ENCODE data around the gene NABP1.

Gene NABP1

GRCh38 chr2:191707542-191707941 is 29.6 kb downstream of the NABP1 start:
- no peak for DNase-seq (ENCODE audit: low spot score)
- H3K9me3 ChIP-seq (replicated peaks in 1 of 2; ENCODE audit: control insufficient read depth in 2 of 2, insufficient read depth in 1 of 2, low read depth in 1 of 2, low read length in 2 of 2): no peaks in the 10 kb centered on the region
- no peak overlapping the region for H3K18ac ChIP-seq (ENCODE audit: low read length)
- H3K4me3 ChIP-seq (ENCODE audit: low read length in 2 of 2): no peak overlapping the region
- no peak overlapping the region for H3K14ac ChIP-seq (ENCODE audit: low read length)
- H3K4me1 ChIP-seq (ENCODE audit: control insufficient read depth in 2 of 2, insufficient read depth in 1 of 2, low read depth in 1 of 2, low read length in 2 of 2): no peaks in the 10 kb centered on the region
- peaks cover 0 to 16% (median 0%) of the 10 kb centered on the region in 3 experiments for H3K27me3 ChIP-seq (ENCODE audit: control insufficient read depth in 3 of 3, insufficient read depth in 3 of 3, low read depth in 1 of 3, low read length in 3 of 3)
- no peak overlapping the region for H3K27ac ChIP-seq (replicated peaks; ENCODE audit: low read length)
- no peak overlapping the region for H2AK5ac ChIP-seq (ENCODE audit: low read depth, low read length)
- H4K8ac ChIP-seq (ENCODE audit: low read depth, low read length): no peak overlapping the region
- H3K4me2 ChIP-seq (ENCODE audit: insufficient read depth, low read length, poor library complexity, severe bottlenecking): no peak overlapping the region
- no peak overlapping the region for H3K4ac ChIP-seq (ENCODE audit: low read length)
- no peak overlapping the region for H2BK15ac ChIP-seq (ENCODE audit: low read length)
- no peak overlapping the region for H2BK120ac ChIP-seq (ENCODE audit: low read depth, low read length)
- no peak overlapping the region for H4K91ac ChIP-seq (ENCODE audit: low read depth, low read length, poor library complexity)
- WGBS, 2 donors (ENCODE audit: extremely low coverage in 2 of 2, insufficient read length in 2 of 2, insufficient replicate concordance in 1 of 2): no CpG with 5 or more reads among the region's 2 CpGs
- no peaks in the 10 kb centered on the region for H3K79me1 ChIP-seq (ENCODE audit: low read depth, low read length)
- H3K36me3 ChIP-seq (replicated peaks in 1 of 2; ENCODE audit: control insufficient read depth in 2 of 2, insufficient read depth in 2 of 2, low read length in 2 of 2): no peaks in the 10 kb centered on the region
- H3K9ac ChIP-seq (ENCODE audit: low read depth, low read length, poor library complexity): no peak overlapping the region
- H2BK12ac ChIP-seq (ENCODE audit: low read length): no peak overlapping the region
- no peak overlapping the region for H3K23ac ChIP-seq (ENCODE audit: low read depth, low read length, poor library complexity)
- no peak overlapping the region for H2BK5ac ChIP-seq (ENCODE audit: low read length)
- no peak overlapping the region for H2AFZ ChIP-seq (ENCODE audit: low read length)

GRCh38 chr2:191710411-191710900 is 32.5 kb downstream of the NABP1 start:
- Histone ChIP-seq H3K27me3 (ENCODE audit: control insufficient read depth in 3 of 3, insufficient read depth in 3 of 3, low read depth in 1 of 3, low read length in 3 of 3) (peaks cover 0 to 7% (median 0%) of the 10 kb centered on the region in 3 experiments), H3K9ac (ENCODE audit: low read depth, low read length, poor library complexity) (no peak overlapping the region), H2BK120ac (ENCODE audit: low read depth, low read length) (no peak overlapping the region), H3K4me1 (ENCODE audit: control insufficient read depth in 2 of 2, insufficient read depth in 1 of 2, low read depth in 1 of 2, low read length in 2 of 2) (peaks cover 0 to 7% of the 10 kb centered on the region in 2 donors), H3K4ac (ENCODE audit: low read length) (no peak overlapping the region), H3K23ac (ENCODE audit: low read depth, low read length, poor library complexity) (no peak overlapping the region), H3K18ac (ENCODE audit: low read length) (no peak overlapping the region), H3K4me2 (ENCODE audit: insufficient read depth, low read length, poor library complexity, severe bottlenecking) (no peak overlapping the region), H3K36me3 (replicated peaks in 1 of 2; ENCODE audit: control insufficient read depth in 2 of 2, insufficient read depth in 2 of 2, low read length in 2 of 2) (no peaks in the 10 kb centered on the region), H3K79me1 (ENCODE audit: low read depth, low read length) (no peaks in the 10 kb centered on the region), H4K91ac (ENCODE audit: low read depth, low read length, poor library complexity) (no peak overlapping the region), H2BK5ac (ENCODE audit: low read length) (no peak overlapping the region), H4K8ac (ENCODE audit: low read depth, low read length) (no peak overlapping the region), H3K27ac (replicated peaks; ENCODE audit: low read length) (no peak overlapping the region), H2AFZ (ENCODE audit: low read length) (no peak overlapping the region), H3K9me3 (replicated peaks in 1 of 2; ENCODE audit: control insufficient read depth in 2 of 2, insufficient read depth in 1 of 2, low read depth in 1 of 2, low read length in 2 of 2) (no peaks in the 10 kb centered on the region), H3K14ac (ENCODE audit: low read length) (no peak overlapping the region), H3K4me3 (ENCODE audit: low read length in 2 of 2) (no peak overlapping the region), H2BK12ac (ENCODE audit: low read length) (no peak overlapping the region), H2BK15ac (ENCODE audit: low read length) (no peak overlapping the region), H2AK5ac (ENCODE audit: low read depth, low read length) (no peak overlapping the region)
- WGBS, 2 donors (ENCODE audit: extremely low coverage in 2 of 2, insufficient read length in 2 of 2, insufficient replicate concordance in 1 of 2): no CpG with 5 or more reads among the region's 1 CpG
- DNase-seq (ENCODE audit: low spot score): no peak

- no peak overlapping the region for H3K4me3 ChIP-seq (ENCODE audit: low read length in 2 of 2)
- no peak overlapping the region for H2AK5ac ChIP-seq (ENCODE audit: low read depth, low read length)
- no peak for DNase-seq (ENCODE audit: low spot score)
- no peak overlapping the region for H3K23ac ChIP-seq (ENCODE audit: low read depth, low read length, poor library complexity)
- no peaks in the 10 kb centered on the region for H3K9me3 ChIP-seq (replicated peaks in 1 of 2; ENCODE audit: control insufficient read depth in 2 of 2, insufficient read depth in 1 of 2, low read depth in 1 of 2, low read length in 2 of 2)
- no peak overlapping the region for H3K4me2 ChIP-seq (ENCODE audit: insufficient read depth, low read length, poor library complexity, severe bottlenecking)
- H4K91ac ChIP-seq (ENCODE audit: low read depth, low read length, poor library complexity): no peak overlapping the region
- H3K27me3 ChIP-seq (ENCODE audit: control insufficient read depth in 3 of 3, insufficient read depth in 3 of 3, low read depth in 1 of 3, low read length in 3 of 3): peaks cover 0 to 6% (median 0%) of the 10 kb centered on the region in 3 experiments
- no peak overlapping the region for H2AFZ ChIP-seq (ENCODE audit: low read length)
- no peak overlapping the region for H4K8ac ChIP-seq (ENCODE audit: low read depth, low read length)
- H2BK12ac ChIP-seq (ENCODE audit: low read length): no peak overlapping the region
- no peak overlapping the region for H2BK120ac ChIP-seq (ENCODE audit: low read depth, low read length)
- peaks cover 1 to 7% of the 10 kb centered on the region in 2 donors for H3K4me1 ChIP-seq (ENCODE audit: control insufficient read depth in 2 of 2, insufficient read depth in 1 of 2, low read depth in 1 of 2, low read length in 2 of 2)
- no peak overlapping the region for H3K14ac ChIP-seq (ENCODE audit: low read length)
- no peak overlapping the region for H2BK5ac ChIP-seq (ENCODE audit: low read length)
- no CpG with 5 or more reads among the region's 2 CpGs for WGBS, 2 donors (ENCODE audit: extremely low coverage in 2 of 2, insufficient read length in 2 of 2, insufficient replicate concordance in 1 of 2)
- H3K18ac ChIP-seq (ENCODE audit: low read length): no peak overlapping the region
- H2BK15ac ChIP-seq (ENCODE audit: low read length): no peak overlapping the region
- H3K79me1 ChIP-seq (ENCODE audit: low read depth, low read length): no peaks in the 10 kb centered on the region
- H3K27ac ChIP-seq (replicated peaks; ENCODE audit: low read length): no peak overlapping the region
- H3K4ac ChIP-seq (ENCODE audit: low read length): no peak overlapping the region
- H3K36me3 ChIP-seq (replicated peaks in 1 of 2; ENCODE audit: control insufficient read depth in 2 of 2, insufficient read depth in 2 of 2, low read length in 2 of 2): no peaks in the 10 kb centered on the region
- H3K9ac ChIP-seq (ENCODE audit: low read depth, low read length, poor library complexity): no peak overlapping the region
These were observed 33.7 kb downstream of the NABP1 start for GRCh38 chr2:191711621-191712020.

GRCh38 chr2:191713837-191714236 is 35.9 kb downstream of the NABP1 start:
- Histone ChIP-seq H2BK15ac (ENCODE audit: low read length) (no peak overlapping the region), H2AK5ac (ENCODE audit: low read depth, low read length) (no peak overlapping the region), H3K4me1 (ENCODE audit: control insufficient read depth in 2 of 2, insufficient read depth in 1 of 2, low read depth in 1 of 2, low read length in 2 of 2) (peaks cover 1 to 7% of the 10 kb centered on the region in 2 donors), H3K4me2 (ENCODE audit: insufficient read depth, low read length, poor library complexity, severe bottlenecking) (no peak overlapping the region), H3K9me3 (replicated peaks in 1 of 2; ENCODE audit: control insufficient read depth in 2 of 2, insufficient read depth in 1 of 2, low read depth in 1 of 2, low read length in 2 of 2) (no peaks in the 10 kb centered on the region), H3K18ac (ENCODE audit: low read length) (no peak overlapping the region), H3K36me3 (replicated peaks in 1 of 2; ENCODE audit: control insufficient read depth in 2 of 2, insufficient read depth in 2 of 2, low read length in 2 of 2) (no peaks in the 10 kb centered on the region), H3K79me1 (ENCODE audit: low read depth, low read length) (no peaks in the 10 kb centered on the region), H2BK12ac (ENCODE audit: low read length) (no peak overlapping the region), H3K4ac (ENCODE audit: low read length) (no peak overlapping the region), H3K14ac (ENCODE audit: low read length) (no peak overlapping the region), H3K27me3 (ENCODE audit: control insufficient read depth in 3 of 3, insufficient read depth in 3 of 3, low read depth in 1 of 3, low read length in 3 of 3) (peaks cover 0 to 3% (median 0%) of the 10 kb centered on the region in 3 experiments), H2BK120ac (ENCODE audit: low read depth, low read length) (no peak overlapping the region), H4K91ac (ENCODE audit: low read depth, low read length, poor library complexity) (no peak overlapping the region), H2BK5ac (ENCODE audit: low read length) (no peak overlapping the region), H3K4me3 (ENCODE audit: low read length in 2 of 2) (no peak overlapping the region), H2AFZ (ENCODE audit: low read length) (no peak overlapping the region), H3K27ac (replicated peaks; ENCODE audit: low read length) (no peak overlapping the region), H4K8ac (ENCODE audit: low read depth, low read length) (no peak overlapping the region), H3K23ac (ENCODE audit: low read depth, low read length, poor library complexity) (no peak overlapping the region), H3K9ac (ENCODE audit: low read depth, low read length, poor library complexity) (no peak overlapping the region)
- DNase-seq (ENCODE audit: low spot score): no peak
- WGBS, 2 donors (ENCODE audit: extremely low coverage in 2 of 2, insufficient read length in 2 of 2, insufficient replicate concordance in 1 of 2): no CpG with 5 or more reads among the region's 1 CpG

All from neuronal stem cell (in vitro differentiated cells).